Activated CD4-positive, alpha-beta T cell treated with anti-CD3 and anti-CD28 coated beads, Interleukin-2, Interleukin-6, amounts not matched to agents 100 ng/mL and 50 ng/mL, durations not matched to agents 16 hours and 8 hours (primary cell): ENCODE measurements around the gene SLC66A1.

Experiments used
- DNase-seq: peaks from one replicate; pipeline ENCODE4 v3.0.0-alpha.2; 2020

Gene SLC66A1

GRCh38 chr1:19343617-19344350, 31.7 kb downstream of the SLC66A1 start:
- no peak for DNase-seq

DNA sequence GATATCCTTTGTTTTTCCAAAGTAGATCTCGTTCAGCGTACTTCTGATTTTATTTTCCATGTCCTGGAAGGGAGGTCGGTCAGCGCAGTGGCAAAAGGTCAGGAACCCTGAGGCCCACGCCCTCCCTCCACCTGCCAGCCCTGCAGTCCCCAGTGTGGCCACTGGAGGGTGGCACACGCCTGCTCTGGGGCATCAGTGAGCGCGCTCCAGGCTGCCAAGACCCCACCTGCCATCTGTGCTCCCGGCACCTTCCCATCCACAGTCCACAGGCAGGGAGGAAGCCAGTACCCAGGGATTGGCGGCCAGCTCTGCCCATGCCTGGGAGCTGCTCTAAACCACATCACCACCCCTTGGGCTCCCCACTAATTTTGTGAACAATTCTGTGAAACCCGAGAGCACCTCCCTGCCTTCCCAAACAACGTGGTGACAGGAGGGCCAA, 32.3 kb downstream of the SLC66A1 start:
- DNase-seq: peak; percentile 49

- DNase-seq: no peak
These were observed 32.7 kb downstream of the SLC66A1 start for GRCh38 chr1:19344831-19345230.

DNA sequence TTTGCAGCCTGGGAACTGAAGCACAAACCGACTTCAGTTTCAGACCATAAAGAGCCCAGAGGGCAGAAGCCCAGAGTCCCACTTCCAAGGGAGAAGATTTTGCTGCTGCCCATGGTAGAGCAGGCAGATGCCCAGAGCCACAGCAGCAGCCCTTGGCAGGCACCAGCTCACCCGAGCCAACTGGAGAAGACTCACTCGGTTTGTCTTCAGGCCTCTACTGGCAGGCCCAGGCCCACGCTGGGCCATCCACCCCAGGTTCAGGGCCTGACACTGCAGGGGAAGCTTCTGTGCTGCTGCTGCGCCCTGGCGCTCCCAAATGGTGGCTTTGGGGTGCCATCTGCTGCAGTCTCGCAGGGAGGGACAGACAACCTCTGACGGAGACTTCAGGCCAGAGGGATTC, 33.3 kb downstream of the SLC66A1 start:
- DNase-seq: no peak

- no peak for DNase-seq
These were observed 33.9 kb downstream of the SLC66A1 start for GRCh38 chr1:19346026-19346425.

- DNase-seq: no peak
These were observed 35.5 kb downstream of the SLC66A1 start for GRCh38 chr1:19347533-19348172.

DNA sequence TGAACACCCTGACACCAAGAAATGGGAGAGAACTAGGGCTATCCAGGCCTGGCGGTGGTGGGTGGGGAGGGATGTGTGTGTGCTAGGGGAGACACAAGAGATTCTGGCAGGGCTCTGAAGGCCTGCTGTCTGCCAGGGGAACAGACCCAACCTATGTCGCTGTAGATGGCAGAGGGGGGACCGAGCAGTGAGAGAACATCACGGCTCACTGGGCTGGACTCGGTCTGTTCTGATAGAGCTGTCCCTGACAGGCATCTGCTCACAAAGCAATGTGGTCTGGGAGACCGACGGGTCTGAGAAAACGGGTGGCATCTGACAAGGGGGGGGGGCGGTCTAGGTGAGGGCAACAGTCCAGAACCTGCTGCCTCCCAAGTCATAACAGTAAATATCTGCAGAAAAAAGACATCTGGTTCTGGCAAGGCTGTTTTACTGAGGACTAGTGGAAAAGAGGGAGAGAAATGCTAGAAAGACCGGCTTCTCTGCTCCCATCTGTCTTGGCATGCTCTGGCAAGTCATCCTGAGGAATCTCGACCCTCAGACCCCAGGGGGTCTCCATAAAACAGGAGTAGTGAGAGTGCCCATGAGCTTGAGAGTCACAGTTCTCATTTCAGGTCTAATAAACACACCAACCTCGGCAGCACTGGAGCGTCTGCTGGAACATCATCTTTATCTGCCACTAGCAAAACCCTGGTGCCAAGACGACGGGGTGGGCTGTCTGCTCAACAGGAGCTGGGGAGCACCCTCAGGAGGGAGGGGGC, 36.5 kb downstream of the SLC66A1 start:
- no peak for DNase-seq

GRCh38 chr1:19349999-19350398, 37.9 kb downstream of the SLC66A1 start:
- no peak for DNase-seq

- no peak for DNase-seq
These were observed 38.4 kb downstream of the SLC66A1 start for GRCh38 chr1:19350566-19350965.

- no peak for DNase-seq
These were observed 39.7 kb downstream of the SLC66A1 start for GRCh38 chr1:19351873-19352272.

- DNase-seq: no peak
These were observed 40.7 kb downstream of the SLC66A1 start for GRCh38 chr1:19352839-19353238.

DNA sequence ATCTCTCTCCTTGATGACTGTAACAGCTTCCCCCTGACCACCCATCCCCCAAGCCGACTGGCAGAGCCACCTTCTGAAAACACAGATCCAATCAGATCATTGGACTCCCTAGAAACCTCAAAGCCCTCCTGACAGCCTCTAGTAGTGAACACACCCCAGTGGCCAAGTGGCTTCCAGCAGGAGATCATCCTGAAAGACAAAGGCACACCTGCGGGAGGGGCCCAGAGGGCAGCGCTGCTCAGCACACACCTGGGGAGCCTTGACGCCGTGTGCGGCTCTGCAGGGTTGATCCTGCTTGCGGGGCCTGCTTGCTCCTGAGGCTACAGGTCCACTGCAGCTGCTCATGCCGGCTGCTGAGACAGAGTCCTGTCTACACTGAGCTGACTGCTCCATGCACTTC, 41.5 kb downstream of the SLC66A1 start:
- DNase-seq: no peak

DNA sequence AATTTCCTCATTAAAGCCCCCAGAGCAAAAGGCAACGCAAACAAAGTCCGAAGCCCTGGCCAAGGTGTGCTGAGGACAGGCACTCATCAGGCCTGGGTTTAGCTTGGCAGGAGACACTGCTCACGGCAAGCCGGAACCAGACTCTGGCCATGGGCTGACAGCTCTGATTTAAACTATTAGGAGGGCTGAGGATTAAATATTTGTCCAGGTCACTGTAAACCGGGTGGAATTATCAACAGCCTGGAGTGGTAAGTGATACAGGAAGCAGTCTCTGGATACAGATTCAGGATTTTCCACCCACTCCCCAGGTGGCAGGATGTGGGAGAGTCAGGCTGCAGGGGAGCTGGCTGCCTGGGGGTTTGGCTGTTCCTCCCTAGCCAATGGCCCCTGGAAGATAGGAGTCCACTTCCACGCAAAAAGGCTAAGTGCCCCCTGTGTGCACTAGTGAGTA, 42.4 kb downstream of the SLC66A1 start:
- no peak for DNase-seq

DNA sequence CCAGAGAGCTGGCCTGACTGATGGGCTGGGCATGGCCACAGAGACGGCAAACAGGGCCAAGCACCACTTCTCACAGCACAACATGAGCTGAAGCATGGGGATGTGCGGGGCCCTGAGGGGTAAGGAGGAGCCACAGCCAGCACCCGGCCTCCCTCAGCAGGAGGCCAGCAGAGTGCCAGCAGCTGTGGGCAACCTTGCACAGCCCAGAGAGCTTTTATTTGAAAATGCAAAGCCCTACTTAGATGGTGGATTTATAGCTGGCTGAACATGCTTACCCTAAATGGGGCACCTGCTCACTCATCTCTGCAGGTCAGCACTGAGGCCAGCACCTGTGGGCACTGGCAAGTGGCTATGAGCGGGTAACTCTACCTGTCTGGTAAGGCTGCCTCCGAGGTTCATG, 44.1 kb downstream of the SLC66A1 start:
- no peak for DNase-seq

GRCh38 chr1:19357299-19357986, 45.3 kb downstream of the SLC66A1 start:
- DNase-seq: no peak

DNA sequence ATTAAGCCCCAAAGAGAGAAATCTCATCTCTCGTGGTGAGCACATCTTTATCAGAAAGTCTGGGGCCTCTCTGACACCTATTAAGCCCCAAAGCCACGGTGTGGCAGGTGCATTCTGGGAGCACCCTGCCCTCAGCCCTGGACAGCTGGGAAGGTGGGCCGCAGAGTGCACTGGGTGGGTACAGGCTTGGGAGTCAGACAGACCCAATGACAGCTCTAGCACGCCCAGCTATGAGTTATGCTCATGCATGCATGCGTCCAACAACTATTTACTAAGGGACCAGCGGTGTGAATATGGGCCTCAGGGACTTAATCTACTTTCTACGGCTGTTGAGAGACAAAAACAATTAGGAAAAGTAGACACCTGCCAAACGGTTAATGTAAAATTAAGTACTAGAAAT, 46.6 kb downstream of the SLC66A1 start:
- DNase-seq: no peak

DNA sequence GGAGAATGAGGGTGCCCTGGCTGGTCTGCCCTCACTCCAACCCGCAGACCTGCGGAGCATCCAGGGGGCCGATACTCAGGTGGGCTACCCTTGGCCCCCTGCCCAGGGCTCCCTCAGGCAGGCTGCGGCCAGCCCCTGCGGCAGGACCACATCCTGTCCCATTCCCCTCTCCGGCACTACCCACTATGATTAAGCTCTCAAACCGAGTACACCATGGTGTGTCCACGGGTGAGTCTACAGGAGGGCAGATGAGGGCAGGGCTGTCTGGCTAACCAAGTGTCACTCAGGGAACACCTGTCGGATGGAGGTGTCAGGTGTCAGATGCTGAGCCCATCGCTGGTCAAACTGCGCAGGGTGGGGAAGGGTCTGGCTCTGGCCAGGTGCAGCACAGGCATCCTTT, 47.2 kb downstream of the SLC66A1 start:
- no peak for DNase-seq

GRCh38 chr1:19360016-19360415, 47.9 kb downstream of the SLC66A1 start:
- peak; percentile 54 for DNase-seq

DNA sequence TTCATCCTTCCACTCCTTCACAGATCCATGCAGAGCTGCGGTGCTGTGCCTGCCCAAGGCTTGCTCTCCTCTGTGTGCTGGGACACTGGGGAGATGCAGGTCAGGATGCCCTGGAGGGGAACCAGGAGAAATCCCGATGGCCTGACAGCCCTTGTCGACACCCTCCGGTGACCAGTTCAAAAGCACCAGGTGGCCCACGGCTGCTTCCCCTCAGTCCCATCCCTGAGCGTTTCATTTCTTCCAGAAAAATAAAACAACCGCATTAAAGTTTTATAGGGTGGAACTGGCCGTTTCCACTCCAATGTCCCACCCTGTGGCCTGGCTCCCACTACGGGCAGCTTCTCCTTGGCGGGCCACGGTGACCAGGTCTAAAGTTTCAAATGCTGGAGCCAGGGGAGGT, 48.3 kb downstream of the SLC66A1 start:
- no peak for DNase-seq

DNA sequence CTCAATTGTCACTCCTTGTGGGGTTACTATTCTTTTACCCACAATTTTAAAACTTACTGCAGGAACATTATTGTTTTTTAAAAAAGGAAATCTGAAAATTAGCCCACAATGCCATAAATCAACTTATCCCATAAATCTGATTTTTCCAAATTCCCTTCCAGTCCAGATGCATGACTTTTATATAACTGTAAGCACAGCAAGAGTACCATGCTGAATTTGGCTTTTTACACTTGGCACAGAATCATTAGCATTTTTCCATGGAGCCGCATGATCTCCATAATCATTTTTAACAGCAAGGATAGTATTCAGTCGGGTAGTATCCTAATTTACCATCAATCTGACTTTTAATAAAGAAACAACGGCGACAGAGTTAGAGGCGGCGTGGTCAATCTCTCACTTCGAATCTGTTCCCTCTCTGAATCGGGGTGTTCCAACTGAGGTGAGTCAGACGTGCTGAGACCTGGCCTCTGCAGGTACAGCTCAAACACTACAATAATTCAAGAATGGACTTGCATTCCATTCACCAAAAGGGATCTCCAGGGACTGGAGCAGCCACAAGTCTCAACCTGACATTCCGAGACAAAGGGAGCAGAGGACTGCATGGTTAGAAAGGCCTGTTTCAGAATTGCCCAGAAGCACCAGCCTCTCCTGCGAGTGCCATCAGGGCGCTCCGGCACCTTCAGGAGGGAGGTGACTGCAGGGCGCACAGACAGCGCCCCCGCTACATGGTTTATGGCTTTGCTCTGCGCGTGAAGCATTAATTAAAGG, 48.9 kb downstream of the SLC66A1 start:
- DNase-seq: no peak

DNA sequence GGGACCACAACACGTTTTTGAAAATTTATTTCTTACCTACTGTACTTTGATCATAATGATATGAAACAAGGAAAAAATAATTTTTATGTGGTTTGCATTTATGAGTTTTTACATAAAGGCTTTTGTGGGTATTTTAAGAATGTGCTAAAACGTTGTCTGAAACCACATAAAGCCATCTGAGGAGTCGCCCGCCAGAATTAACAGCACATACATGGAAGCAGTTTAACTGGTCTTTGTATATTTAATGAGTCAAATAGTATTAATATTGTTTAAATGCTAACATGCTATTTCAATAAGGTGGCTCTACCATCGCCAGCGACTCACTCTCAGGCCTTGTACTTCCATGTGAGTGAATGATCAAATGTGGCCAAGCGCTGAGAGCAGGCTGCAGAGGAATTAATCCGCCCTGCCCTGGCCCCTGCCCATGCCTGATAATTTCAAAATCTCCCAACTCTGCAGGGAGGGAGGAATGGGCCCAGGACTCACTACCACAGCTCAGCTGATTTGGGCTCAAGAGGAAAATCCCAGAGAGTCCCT, 49.6 kb downstream of the SLC66A1 start:
- no peak for DNase-seq

GRCh38 chr1:19363536-19364152, 51.5 kb downstream of the SLC66A1 start:
- no peak for DNase-seq
